Ascending aorta (tissue), 2 donors: ENCODE data around the gene CTXN1. TPM values are rescaled to one million over a fixed set of nuclear protein-coding genes. Genes with fewer than 3 reads are reported as not detected.
A peak's percentile ranks its signal among the peaks of the same experiment; 100 is the strongest.
"Not testable (repeated sequence)": the region's sequence is repeated elsewhere in the genome, so short reads cannot be mapped to it uniquely, and the experiment has no call there.

Source experiments
- DNase-seq, 2 donors: peaks; one replicate each; pipeline ENCODE4 v3.0.0-alpha.2; 2019; ENCODE audit warnings: low spot score in 2 of 2
- H3K27ac ChIP-seq, 2 donors: fragments of 200-600 bp; sonication (generic); one replicate each; pipeline ENCODE4 v1.5.1; 2016 to 2017; ENCODE audit warnings: mild to moderate bottlenecking in 1 of 2
- H3K27me3 ChIP-seq: fragments of 200-600 bp; sonication (generic); one replicate; pipeline ENCODE4 v1.5.1; 2017
- H3K36me3 ChIP-seq, 2 donors: fragments of 200-600 bp; sonication (generic); one replicate each; pipeline ENCODE4 v1.5.1; 2016
- H3K4me1 ChIP-seq, 2 donors: fragments of 200-600 bp; sonication (generic); one replicate each; pipeline ENCODE4 v1.5.1; 2016 to 2017; ENCODE audit warnings: mild to moderate bottlenecking in 1 of 2
- H3K4me3 ChIP-seq, 2 donors: fragments of 200-600 bp; sonication (generic); one replicate each; pipeline ENCODE4 v1.5.1; 2016 to 2017; ENCODE audit warnings: mild to moderate bottlenecking in 1 of 2
- H3K9me3 ChIP-seq, 2 donors: fragments of 200-600 bp; sonication (generic); one replicate each; pipeline ENCODE4 v1.5.1; 2016
- CTCF ChIP-seq, 3 experiments: fragments of 200-600 bp in 2 of 3; fragments of 450-650 bp in 1 of 3; sonication (generic) in 2 of 3; IDR thresholded peaks; one replicate each; pipeline ENCODE4 v1.5.1; 2016 to 2019; ENCODE audit warnings: antibody characterized with exemption in 3 of 3, mild to moderate bottlenecking in 1 of 3, moderate library complexity in 1 of 3
- intact Hi-C: fragments of 100-400 bp; cut with DNase I; formaldehyde crosslinking; loops from one replicate; pipeline ENCODE4 v1.15.1; 2023
- total RNA-seq: library from RNA; depleted of rRNA; stranded (reverse); fragments of >200 nt; gene quantifications from one replicate; pipeline ENCODE4 v1.1.0, GENCODE V29; 2016

Gene CTXN1
- total RNA-seq, 1 donor from 2014 or later = not detected

GRCh38 chr19:7918615-7919421 lies 7.1 kb downstream of the CTXN1 start:
- no peak overlapping the region for H3K27ac ChIP-seq
- DNase-seq = no peak
- peaks cover 13% of the 10 kb centered on the region for H3K27me3 ChIP-seq
- intact Hi-C loops = loop anchor here (5.0 kb wide), 1 partner anchor 92 kb away; no protein-coding TSS in a partner anchor
- no peak overlapping the region for H3K4me3 ChIP-seq
- H3K36me3 ChIP-seq = peaks cover 6 to 13% of the 10 kb centered on the region in 2 donors
- H3K9me3 ChIP-seq = no peaks in the 10 kb centered on the region
- H3K4me1 ChIP-seq = peaks cover 36 to 39% of the 10 kb centered on the region in 2 donors
- no peak for TF ChIP-seq CTCF (IDR thresholded peaks at IDR 0.05)

- H3K27ac ChIP-seq, H3K9me3 ChIP-seq, DNase-seq: not testable (repeated sequence)
- peaks cover 6 to 14% of the 10 kb centered on the region in 2 donors for H3K36me3 ChIP-seq
- H3K27me3 ChIP-seq = peaks cover 13% of the 10 kb centered on the region
- peaks cover 36 to 39% of the 10 kb centered on the region in 2 donors for H3K4me1 ChIP-seq
- intact Hi-C loops = loop anchor here (5.0 kb wide), 1 partner anchor 91 kb away; no protein-coding TSS in a partner anchor
- peak overlapping the region; percentile 29 to 62 for H3K4me3 ChIP-seq
These were observed 7.8 kb downstream of the CTXN1 start for GRCh38 chr19:7918062-7918614.

- Histone ChIP-seq H3K36me3 (peaks cover 13 to 14% of the 10 kb centered on the region in 2 donors), H3K9me3 (no peaks in the 10 kb centered on the region), H3K27ac (peak overlapping the region; percentile 11 to 44), H3K4me1 (peaks cover 36 to 37% of the 10 kb centered on the region in 2 donors), H3K27me3 (peaks cover 13% of the 10 kb centered on the region), H3K4me3 (peak overlapping the region; percentile 29 to 62)
- DNase-seq = no peak
- peak; percentile 56 to 66 (median 56) for TF ChIP-seq CTCF (IDR thresholded peaks at IDR 0.05)
- intact Hi-C loops = loop anchor here (5.0 kb wide), 1 partner anchor 90 kb away; no protein-coding TSS in a partner anchor
These were observed 8.5 kb downstream of the CTXN1 start for GRCh38 chr19:7917267-7918061.

- Histone ChIP-seq H3K27me3 (peaks cover 13% of the 10 kb centered on the region), H3K36me3 (peaks cover 14% of the 10 kb centered on the region in 2 donors), H3K9me3 (no peaks in the 10 kb centered on the region), H3K27ac (peak overlapping the region; percentile 11 to 44), H3K4me3 (peak overlapping the region; percentile 45 to 62), H3K4me1 (peaks cover 32% of the 10 kb centered on the region in 2 donors)
- DNase-seq = no peak
- TF ChIP-seq CTCF (IDR thresholded peaks at IDR 0.05) = no peak
- intact Hi-C loops = loop anchor here (5.0 kb wide), 1 partner anchor 90 kb away; no protein-coding TSS in a partner anchor
These were observed 9.0 kb downstream of the CTXN1 start for GRCh38 chr19:7916955-7917266.

- H3K9me3 ChIP-seq = no peaks in the 10 kb centered on the region
- DNase-seq = no peak
- intact Hi-C loops = loop anchor here (5.0 kb wide), 1 partner anchor 89 kb away; no protein-coding TSS in a partner anchor
- no peak for TF ChIP-seq CTCF (IDR thresholded peaks at IDR 0.05)
- no peak overlapping the region for H3K27ac ChIP-seq
- H3K4me1 ChIP-seq = peaks cover 26 to 27% of the 10 kb centered on the region in 2 donors
- H3K27me3 ChIP-seq = peaks cover 13% of the 10 kb centered on the region
- peak overlapping the region; percentile 45 to 62 for H3K4me3 ChIP-seq
- H3K36me3 ChIP-seq = peaks cover 18 to 20% of the 10 kb centered on the region in 2 donors
These were observed 9.6 kb downstream of the CTXN1 start for GRCh38 chr19:7916103-7916954.
